Kidney capillary endothelial cell (primary cell): ENCODE data around the gene CA7.
"Not testable (repeated sequence)": the region's sequence is repeated elsewhere in the genome, so short reads cannot be mapped to it uniquely, and the experiment has no call there.

Experiments
- DNase-seq: peaks from one replicate; pipeline ENCODE4 v3.0.0-alpha.2; 2018; ENCODE audit warnings: low spot score

Gene CA7

GRCh38 chr16:66873685-66874055 is 29.5 kb downstream of the CA7 start:
- no peak for DNase-seq

DNA sequence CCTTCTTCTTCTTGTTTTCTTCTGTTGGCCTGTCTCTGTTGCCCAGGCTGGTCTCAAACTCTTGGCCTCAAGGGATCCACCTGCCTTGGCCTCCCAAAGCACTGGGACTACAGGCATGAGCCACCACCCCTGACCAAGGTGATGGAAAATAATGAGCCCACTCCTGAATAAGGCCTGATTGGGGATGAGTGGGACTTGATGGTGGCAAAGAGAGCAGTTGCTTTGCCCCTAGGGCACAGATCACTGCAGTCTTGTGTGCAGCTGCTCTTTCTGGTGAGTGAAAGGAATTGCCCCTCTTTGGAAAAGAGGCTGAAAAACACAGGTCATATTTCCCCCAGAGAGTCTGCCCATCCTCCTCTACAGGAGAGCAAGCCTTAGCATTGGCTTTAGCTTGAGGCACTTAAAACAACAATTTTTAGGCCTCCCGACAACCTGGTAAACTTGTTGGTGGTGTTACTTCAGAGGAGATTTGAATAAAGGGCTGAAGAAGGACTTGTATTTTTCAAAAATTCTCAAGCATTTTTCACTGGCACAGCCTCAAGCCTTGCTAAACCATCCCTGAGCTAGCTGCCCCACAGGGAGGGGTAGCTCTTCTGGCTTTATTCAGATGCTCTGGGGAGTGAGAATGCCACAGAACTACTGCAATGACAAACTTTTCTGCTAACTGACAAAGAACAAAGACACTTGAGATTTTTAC is 30.0 kb downstream of the CA7 start:
- DNase-seq = no peak

GRCh38 chr16:66878067-66878466 is 33.9 kb downstream of the CA7 start:
- no peak for DNase-seq

- DNase-seq = peak; percentile 92
These were observed 36.2 kb downstream of the CA7 start, which contains the start of gene PDP2 for GRCh38 chr16:66880288-66881013. Gene PDP2 (plus strand): TSS chr16:66880515. CDS start chr16:66884285, 3,770 bp downstream.

GRCh38 chr16:66881014-66881417 is 36.8 kb downstream of the CA7 start:
- no peak for DNase-seq

GRCh38 chr16:66881560-66881959 is 37.3 kb downstream of the CA7 start:
- DNase-seq = no peak

- no peak for DNase-seq
These were observed 37.8 kb downstream of the CA7 start for GRCh38 chr16:66881964-66882508.

DNA sequence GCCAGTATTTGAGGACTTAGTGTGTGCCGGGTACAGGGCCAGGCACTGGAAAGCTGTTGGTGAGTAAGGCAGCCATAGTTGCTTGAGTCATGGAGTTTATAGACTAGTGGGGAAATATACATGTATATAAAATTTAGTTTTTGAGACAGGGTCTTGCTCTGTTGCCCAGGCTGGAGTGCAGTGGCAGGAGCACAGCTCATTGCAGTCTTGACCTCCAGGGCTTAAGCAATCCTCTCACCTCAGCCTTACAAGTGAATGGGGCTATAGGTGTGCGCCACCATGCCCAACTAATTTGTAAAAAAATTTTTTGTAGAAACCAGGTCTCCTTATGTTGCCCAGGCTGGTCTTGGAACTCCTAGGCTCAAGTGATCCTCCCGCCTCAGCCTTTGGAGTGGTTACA is 38.5 kb downstream of the CA7 start:
- no peak for DNase-seq

DNA sequence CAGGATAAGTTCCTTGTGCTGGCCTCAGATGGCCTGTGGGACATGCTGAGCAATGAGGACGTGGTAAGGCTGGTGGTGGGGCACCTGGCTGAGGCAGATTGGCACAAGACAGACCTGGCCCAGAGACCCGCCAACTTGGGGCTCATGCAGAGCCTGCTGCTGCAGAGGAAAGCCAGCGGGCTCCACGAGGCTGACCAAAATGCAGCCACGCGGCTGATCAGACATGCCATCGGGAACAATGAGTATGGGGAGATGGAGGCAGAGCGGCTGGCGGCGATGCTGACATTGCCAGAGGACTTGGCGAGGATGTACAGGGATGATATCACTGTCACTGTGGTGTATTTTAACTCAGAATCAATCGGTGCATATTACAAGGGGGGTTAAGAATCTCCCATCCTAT is 41.3 kb downstream of the CA7 start:
- no peak for DNase-seq

DNA sequence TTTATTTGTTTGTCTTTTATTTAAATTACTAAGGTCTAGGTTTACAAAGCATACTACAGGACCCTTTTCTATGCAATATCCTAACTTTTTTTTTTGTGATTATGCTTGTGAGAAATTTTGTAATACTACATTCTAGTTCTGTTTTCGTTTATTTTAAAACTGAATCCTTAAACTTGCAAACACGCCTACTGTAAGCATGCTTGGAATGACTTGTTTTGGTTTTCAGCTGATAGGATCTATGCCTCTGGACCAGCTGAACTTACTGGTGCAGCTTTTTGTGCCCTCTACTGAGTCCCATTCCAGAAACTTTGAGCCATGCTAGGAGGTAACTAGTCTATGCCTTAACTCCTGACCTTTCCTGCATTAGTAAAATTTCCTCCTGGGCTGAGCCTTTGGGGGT is 42.1 kb downstream of the CA7 start:
- DNase-seq = no peak

GRCh38 chr16:66886914-66887313 is 42.7 kb downstream of the CA7 start:
- DNase-seq = no peak

DNA sequence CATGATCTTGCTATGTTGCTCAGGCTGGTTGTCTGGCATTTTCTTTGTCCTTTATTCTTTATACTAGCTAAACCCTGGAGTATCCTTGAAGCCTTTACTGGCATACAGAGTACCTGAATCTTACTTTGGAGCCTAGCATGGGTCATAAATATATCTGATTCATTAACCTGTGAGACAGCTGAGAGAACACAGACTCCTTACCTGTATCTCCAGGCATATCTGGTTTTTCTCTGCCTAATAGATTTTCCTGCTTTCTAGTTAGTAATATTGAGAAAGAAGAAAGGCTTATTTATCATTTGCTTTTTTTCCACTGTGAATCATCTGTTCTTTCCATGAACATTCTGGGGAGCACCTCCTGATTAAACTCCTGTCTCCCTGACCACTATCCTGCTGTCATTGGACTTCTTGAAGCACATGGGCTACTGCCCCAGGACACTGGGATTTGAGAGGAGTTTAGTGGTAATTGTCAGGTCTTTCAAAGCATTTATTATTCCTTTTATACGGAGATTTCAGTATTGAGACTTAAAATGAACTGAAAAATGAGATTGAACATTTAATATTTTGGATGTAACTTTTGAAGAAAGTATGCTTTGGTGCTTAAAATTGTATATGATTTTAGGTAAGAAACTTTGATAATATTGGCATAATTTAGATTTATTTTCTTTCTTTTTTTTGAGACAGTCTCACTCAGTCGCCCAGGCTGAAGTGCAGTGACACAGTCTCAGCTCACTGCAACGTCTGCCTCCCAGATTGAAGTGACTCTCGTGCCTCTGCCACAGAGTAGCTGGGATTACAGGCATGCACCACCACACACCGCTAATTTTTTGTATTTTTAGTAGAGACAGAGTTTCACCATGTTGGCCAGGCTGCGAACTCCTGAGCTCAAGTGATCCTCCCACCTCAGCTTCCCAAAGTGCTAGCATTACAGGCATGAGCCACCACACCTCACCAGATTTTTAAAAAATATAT is 44.7 kb downstream of the CA7 start:
- no peak for DNase-seq

GRCh38 chr16:66889622-66890021 is 45.4 kb downstream of the CA7 start:
- DNase-seq = no peak

DNA sequence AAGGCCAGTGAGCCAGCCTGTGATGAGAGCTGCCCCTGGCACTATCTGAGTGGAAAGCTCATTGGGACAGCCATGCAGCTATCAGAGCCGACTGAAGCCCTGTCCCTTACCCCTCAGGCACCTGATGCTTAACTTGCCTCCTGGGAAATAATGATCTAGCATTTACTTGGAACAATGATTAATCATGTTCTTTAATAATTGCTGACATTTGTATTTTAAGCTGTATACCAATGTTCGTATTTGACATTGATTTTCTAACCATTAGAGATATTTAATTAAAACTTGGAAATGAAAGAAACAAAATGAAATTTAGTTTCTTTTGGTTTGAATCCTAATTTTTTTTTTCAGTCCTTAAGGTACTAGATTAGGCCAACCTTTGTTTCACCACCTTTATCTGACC is 46.6 kb downstream of the CA7 start:
- DNase-seq = no peak

GRCh38 chr16:66891360-66891759 is 47.1 kb downstream of the CA7 start:
- DNase-seq = no peak

- DNase-seq = no peak
These were observed 47.6 kb downstream of the CA7 start for GRCh38 chr16:66891797-66892196.

GRCh38 chr16:66894055-66894454 is 49.8 kb downstream of the CA7 start:
- no peak for DNase-seq

GRCh38 chr16:66894948-66895688 is 50.9 kb downstream of the CA7 start:
- DNase-seq = peak; percentile 78

- DNase-seq = no peak
These were observed 51.4 kb downstream of the CA7 start for GRCh38 chr16:66895689-66895979.

DNA sequence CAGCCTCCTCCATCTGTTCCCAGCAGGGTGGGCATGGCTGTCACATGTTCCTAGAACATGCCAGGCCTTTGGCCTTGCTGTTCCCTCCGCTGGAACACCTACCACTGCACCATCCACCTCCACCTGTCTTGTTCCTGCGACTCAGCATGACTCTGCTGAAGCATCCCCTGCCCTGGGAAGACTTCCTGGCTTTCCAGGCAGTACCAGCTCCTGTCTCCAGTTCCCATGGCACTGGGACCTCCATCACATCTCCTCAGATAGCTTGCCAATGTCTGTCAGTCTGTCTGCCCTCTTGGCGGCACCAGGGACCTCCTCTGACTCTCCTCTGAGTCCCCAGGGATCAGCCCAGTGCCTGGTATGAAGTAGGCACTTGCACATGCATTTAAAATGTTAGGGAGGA is 51.8 kb downstream of the CA7 start:
- DNase-seq = no peak

GRCh38 chr16:66896682-66897081 is 52.5 kb downstream of the CA7 start:
- DNase-seq = not testable (repeated sequence)

GRCh38 chr16:66898207-66898606 is 54.0 kb downstream of the CA7 start:
- DNase-seq = no peak
